RCC 7860 (cell line): Measurements from ENCODE around the gene PPM1A.
"Not testable (repeated sequence)": the region's sequence is repeated elsewhere in the genome, so short reads cannot be mapped to it uniquely, and the experiment has no call there.

ENCODE experiments used
- DNase-seq: peaks from one replicate; pipeline ENCODE4 v3.0.0-alpha.2; 2015; ENCODE audit warnings: low spot score
- FAIRE-seq: peaks from 2 replicates; lab custom pipeline; 2012; peaks lifted over from hg19 to GRCh38; lab: Jason Lieb, UNC

The PPM1A gene

DNA sequence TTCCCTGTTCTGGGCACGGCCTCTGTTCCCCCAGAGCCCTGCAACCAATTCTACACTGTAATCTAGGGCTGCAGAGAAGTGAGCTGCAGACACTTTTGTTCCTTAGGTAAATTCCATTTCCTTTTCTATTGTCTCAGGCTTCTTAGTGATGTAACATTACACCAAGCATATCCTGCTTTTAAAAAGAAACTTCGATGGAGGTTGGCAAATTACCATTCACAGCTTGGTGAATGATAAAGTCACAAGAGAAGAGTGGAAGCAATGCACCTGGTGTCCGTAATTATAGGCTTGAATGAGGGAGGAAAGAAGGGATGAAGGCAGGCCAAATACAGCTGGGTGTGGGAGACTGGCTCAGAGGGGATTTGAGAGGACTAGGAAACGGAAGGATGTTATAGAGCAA is 68.6 kb downstream of the PPM1A start:
- DNase-seq (no peak), FAIRE-seq (no peak)

DNA sequence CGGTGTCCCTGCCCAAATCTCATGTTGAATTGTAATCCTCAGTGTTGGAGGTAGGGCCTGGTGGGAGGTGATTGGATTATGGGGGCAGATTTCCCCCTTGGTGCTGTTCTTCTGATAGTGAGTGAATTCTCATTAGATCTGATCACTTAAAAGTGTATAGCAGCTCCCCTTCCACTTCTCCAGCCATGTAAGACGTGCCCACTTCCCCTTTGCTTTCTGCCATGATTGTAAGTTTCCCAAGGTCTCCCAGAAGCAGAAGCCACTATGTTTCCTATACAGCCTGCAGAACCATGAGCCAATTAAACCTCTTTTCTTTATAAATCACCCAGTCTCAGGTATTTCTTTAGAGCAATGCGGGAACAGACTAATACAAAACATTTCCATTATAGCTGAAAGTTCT is 71.8 kb downstream of the PPM1A start:
- not testable (repeated sequence) for FAIRE-seq, DNase-seq

DNA sequence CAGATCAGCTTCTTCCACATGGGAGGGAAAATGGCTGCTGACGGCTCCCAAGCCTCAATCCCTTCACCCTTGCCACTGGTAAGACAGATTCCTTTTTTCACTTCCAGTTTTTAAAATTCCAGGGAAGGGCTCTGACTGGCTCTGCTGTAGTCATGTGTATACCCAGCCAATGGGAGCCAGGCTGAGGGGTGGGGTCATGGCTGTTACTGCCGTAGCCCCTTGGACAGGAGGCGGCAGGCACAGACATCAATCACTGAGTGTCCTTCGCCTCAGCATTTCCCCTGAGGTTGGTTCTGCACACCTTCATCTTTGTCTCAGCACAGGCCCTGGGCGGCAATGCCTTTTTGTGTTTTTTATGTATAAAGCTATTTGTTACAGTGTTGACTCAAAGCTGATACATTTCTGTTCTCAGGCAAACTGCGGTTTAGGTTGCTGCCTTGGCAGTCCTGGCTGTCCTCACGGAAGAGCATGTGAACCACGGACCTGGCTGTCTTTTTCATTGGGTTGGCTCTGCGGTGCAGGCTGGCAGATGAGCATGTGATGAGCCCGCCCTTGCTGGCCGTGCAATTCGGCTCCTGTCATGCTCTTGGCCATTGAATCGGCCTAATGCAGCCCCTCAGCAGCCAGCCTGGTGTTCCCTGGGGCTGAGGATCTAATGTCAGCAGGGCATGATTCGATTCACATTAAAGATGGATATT is 74.3 kb downstream of the PPM1A start:
- no peak for FAIRE-seq
- DNase-seq, result no peak

DNA sequence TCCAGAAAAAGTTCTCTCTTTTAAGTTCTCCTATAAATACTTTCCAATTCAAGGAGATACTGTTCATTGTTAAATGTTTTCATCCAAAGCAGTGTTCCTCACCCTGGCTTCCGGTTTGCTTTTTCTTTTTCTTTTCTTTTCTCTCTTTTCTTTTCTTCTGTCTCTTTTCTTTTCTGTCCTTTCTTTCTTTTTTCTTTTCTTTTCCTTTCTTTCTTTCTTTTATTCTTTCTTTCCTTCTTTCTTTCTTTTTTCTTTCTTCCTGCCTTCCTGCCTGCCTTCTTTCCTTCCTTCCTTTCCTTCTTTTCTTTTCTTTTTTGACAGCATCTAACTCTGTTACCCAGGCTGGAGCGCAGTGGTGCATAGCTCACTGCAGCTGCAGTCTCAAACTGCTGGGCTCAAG is 75.8 kb downstream of the PPM1A start:
- FAIRE-seq (no peak), DNase-seq (no peak)

- FAIRE-seq, result no peak
- no peak for DNase-seq
Observed at GRCh38 chr14:60326274-60326673, 77.3 kb downstream of the PPM1A start.

DNA sequence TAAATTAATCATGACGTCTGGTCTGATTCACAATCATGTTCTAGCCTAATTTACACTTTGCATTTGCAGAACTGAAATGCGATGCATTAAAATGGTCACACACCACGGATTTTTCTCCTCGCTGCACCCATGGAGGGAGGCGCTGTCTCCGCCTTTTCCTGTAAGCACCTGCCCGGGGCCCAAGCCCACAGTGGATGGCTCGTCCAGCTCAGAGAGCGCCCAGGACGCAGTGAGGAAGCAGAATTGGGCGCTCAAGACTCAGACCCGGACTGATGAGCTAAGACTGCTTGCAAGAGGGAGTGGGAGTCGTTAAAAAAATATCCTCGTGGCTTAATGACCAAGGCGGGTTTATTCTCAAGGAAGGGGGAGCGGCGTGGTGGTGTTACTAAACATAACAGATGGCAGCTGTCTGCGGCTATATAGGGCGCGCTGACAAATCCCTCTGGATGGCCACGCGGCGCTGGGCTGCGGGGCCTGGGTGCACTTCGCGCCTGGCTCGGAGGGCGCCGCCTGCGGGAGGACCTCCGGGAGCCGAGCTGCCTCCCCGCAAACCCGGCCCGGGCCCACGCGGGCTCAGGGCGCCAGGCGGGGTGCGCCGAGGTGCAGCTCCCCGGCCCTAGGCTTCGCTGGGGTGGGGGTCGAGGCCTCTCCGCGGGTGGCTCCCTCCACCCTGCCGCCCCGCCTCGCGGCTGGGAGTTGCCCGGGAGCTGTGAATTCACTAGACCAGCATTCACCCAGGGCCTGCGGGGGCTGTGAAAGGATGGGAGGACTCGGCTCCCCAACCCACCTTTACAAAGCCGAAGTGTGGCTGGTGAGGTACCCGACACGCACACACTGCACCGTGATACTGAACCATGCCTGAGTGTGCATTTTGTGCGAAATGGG is 78.7 kb downstream of the PPM1A start:
- FAIRE-seq, result no peak
- no peak for DNase-seq

DNA sequence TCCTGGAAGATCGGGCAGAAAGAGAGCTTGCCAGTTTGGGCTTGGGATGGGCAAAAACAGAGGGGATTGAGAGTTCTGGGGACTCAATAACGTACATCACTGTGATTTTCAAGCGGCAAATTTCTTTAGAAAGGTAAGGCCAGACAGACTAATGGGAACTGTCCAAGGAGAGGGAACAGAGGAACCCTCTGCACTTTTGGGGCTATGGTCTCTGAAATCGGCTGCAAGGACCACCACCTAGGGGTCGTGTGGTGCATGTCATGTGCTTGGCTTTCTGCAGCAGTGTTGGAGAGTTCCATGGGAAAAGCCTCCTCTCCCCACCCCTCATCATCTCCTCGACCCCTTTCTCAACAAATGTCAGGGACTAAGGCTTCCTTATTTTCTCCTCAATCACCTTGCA is 79.6 kb downstream of the PPM1A start:
- DNase-seq (no peak), FAIRE-seq (no peak)

DNA sequence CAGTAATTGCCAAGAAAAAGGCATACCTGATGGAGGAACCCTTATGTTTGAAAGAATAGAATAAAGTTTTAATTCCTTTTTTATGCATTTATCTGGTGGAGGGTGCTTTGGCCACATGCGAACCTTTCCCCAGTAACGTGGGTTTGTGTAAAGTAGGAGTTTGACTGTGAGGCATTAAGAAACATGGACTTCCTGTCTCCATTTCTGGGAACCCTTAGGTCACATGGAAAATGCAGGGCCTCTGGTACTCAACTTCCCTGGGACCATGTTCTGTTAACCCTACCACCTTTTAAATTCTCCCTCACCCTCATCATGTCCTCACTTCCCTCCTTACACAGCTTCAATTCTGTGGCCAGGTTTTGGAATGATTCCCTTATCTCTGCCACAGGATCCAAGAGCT is 80.3 kb downstream of the PPM1A start:
- DNase-seq (no peak), FAIRE-seq (no peak)

- no peak for FAIRE-seq
- no peak for DNase-seq
Observed at GRCh38 chr14:60331201-60332045, 82.4 kb downstream of the PPM1A start.

- DNase-seq (no peak), FAIRE-seq (no peak)
Observed at GRCh38 chr14:60332046-60332399, 83.0 kb downstream of the PPM1A start.

GRCh38 chr14:60332869-60333268 is 83.8 kb downstream of the PPM1A start:
- FAIRE-seq, result no peak
- no peak for DNase-seq

GRCh38 chr14:60339571-60339970 is 90.5 kb downstream of the PPM1A start:
- DNase-seq (no peak), FAIRE-seq (no peak)

GRCh38 chr14:60343571-60344071 is 94.6 kb downstream of the PPM1A start:
- no peak for FAIRE-seq
- no peak for DNase-seq

DNA sequence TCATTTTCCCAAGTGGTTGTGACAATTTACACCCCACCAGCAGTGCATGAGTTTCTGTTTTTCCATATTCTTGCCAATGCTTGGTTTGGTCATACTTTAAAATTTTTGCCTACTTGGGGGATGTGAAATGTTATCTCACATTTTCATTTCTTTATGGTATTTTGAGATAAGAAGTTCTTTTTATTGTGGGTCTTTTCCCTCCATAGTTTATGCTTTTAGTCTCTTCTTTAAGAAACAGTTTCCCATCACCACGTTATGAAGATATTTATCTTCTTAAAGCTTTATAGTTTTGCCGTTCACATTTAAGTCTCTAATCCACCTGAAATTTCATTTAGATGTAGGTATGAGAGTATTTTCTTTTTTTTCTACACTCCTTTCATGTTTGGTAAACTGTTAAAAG is 95.7 kb downstream of the PPM1A start:
- DNase-seq, result no peak
- no peak for FAIRE-seq

GRCh38 chr14:60346706-60347105 is 97.7 kb downstream of the PPM1A start:
- no peak for FAIRE-seq
- DNase-seq, result no peak

DNA sequence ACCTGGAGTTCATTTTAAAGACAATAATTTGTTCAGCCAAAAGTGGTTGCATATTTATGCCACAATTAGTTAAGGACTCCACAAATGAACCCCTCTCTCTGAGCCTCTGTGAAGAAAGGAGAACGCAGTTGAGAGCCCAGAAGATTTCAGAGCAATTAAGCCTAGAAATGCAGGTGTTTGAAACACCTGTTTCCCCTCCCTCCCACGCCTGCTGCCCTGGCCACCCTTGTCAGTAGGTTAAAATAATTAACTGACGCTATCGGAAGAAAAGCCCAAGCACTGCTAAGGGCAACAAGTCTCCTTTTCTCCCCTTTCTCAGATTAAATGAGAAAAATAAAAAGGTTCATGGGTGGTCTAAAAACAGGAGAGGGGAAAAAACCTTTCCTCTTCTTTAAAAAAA is 99.2 kb downstream of the PPM1A start:
- no peak for DNase-seq
- no peak for FAIRE-seq
